Osteoblast (primary cell): ENCODE results near the gene SLBP. TPM values are rescaled to one million over a fixed set of nuclear protein-coding genes. Genes with fewer than 3 reads are reported as not detected.

Source experiments
- DNase-seq: peaks from one replicate; pipeline ENCODE4 v3.0.0; 2011; ENCODE audit warnings: low spot score, mixed read lengths; ENCODE audit not compliant: insufficient read length; ENCODE audit errors: missing footprints
- H2AFZ ChIP-seq: 2 replicates; pipeline ENCODE4 v1.6.0; 2011; ENCODE audit warnings: mild to moderate bottlenecking, low read length
- H3K27ac ChIP-seq: 2 replicates; pipeline ENCODE4 v1.5.1; 2011; ENCODE audit warnings: mild to moderate bottlenecking, low read depth, low read length, moderate library complexity
- H3K27me3 ChIP-seq: 2 replicates; pipeline ENCODE4 v1.6.0; 2012; ENCODE audit warnings: mild to moderate bottlenecking, control low read depth, inconsistent platforms, low read length, moderate library complexity; ENCODE audit not compliant: insufficient read depth
- H3K36me3 ChIP-seq: 2 replicates; pipeline ENCODE4 v1.5.1; 2011; ENCODE audit warnings: mild to moderate bottlenecking, low read length, control low read depth, moderate library complexity; ENCODE audit not compliant: insufficient read depth
- H3K4me1 ChIP-seq: 2 replicates; pipeline ENCODE4 v1.5.1; 2011; ENCODE audit warnings: mild to moderate bottlenecking, low read length, control low read depth, moderate library complexity; ENCODE audit not compliant: insufficient read depth
- H3K4me2 ChIP-seq: 2 replicates; pipeline ENCODE4 v1.6.0; 2011; ENCODE audit warnings: mild to moderate bottlenecking, low read length; ENCODE audit not compliant: insufficient read depth
- H3K4me3 ChIP-seq: fragments of 200-600 bp; sonication (generic); 3 replicates; pipeline ENCODE4 v1.5.1; 2012; ENCODE audit warnings: mild to moderate bottlenecking, low read length, inconsistent platforms; ENCODE audit not compliant: insufficient read depth
- H3K79me2 ChIP-seq: 2 replicates; pipeline ENCODE4 v1.6.0; 2012; ENCODE audit warnings: mild to moderate bottlenecking, low read length, control low read depth, inconsistent platforms; ENCODE audit not compliant: insufficient read depth
- H3K9me3 ChIP-seq: 2 replicates; pipeline ENCODE4 v1.5.1; 2011; ENCODE audit warnings: low read depth, low read length, control low read depth
- H4K20me1 ChIP-seq: 2 replicates; pipeline ENCODE4 v1.6.0; 2012; ENCODE audit warnings: mild to moderate bottlenecking, low read length, control low read depth; ENCODE audit not compliant: insufficient read depth
- CTCF ChIP-seq: IDR thresholded peaks from 2 replicates; pipeline ENCODE4 v1.5.1; 2011; ENCODE audit warnings: mild to moderate bottlenecking, low read depth, low read length, moderate library complexity; ENCODE audit errors: extremely low read depth
- total RNA-seq: library from RNA; depleted of rRNA; stranded (reverse); fragments of >200 nt; gene quantifications from 2 replicates; pipeline ENCODE4 v1.2.3, GENCODE V29; 2012

Gene SLBP
- total RNA-seq, 1 donor = 55.7 TPM

GRCh38 chr4:1652088-1652487, 60.0 kb downstream of the SLBP start:
- H2AFZ ChIP-seq = no peak overlapping the region
- DNase-seq = no peak
- H4K20me1 ChIP-seq = no peaks in the 10 kb centered on the region
- H3K4me2 ChIP-seq = no peak overlapping the region
- H3K36me3 ChIP-seq = no peaks in the 10 kb centered on the region
- H3K27me3 ChIP-seq = no peaks in the 10 kb centered on the region
- H3K27ac ChIP-seq = no peak overlapping the region
- no peak overlapping the region for H3K4me3 ChIP-seq
- TF ChIP-seq CTCF = no peak
- H3K9me3 ChIP-seq = no peaks in the 10 kb centered on the region
- H3K4me1 ChIP-seq = no peaks in the 10 kb centered on the region
- H3K79me2 ChIP-seq = no peaks in the 10 kb centered on the region

- H3K9me3 ChIP-seq = no peaks in the 10 kb centered on the region
- no peaks in the 10 kb centered on the region for H4K20me1 ChIP-seq
- no peak overlapping the region for H3K4me2 ChIP-seq
- H2AFZ ChIP-seq = no peak overlapping the region
- no peak overlapping the region for H3K27ac ChIP-seq
- H3K36me3 ChIP-seq = no peaks in the 10 kb centered on the region
- H3K4me1 ChIP-seq = no peaks in the 10 kb centered on the region
- H3K79me2 ChIP-seq = no peaks in the 10 kb centered on the region
- H3K27me3 ChIP-seq = no peaks in the 10 kb centered on the region
- no peak for TF ChIP-seq CTCF
- no peak for DNase-seq
- H3K4me3 ChIP-seq = no peak overlapping the region
Observed at GRCh38 chr4:1651609-1652008, 60.5 kb downstream of the SLBP start.

GRCh38 chr4:1648962-1649361, 63.2 kb downstream of the SLBP start:
- H3K9me3 ChIP-seq = no peaks in the 10 kb centered on the region
- H3K79me2 ChIP-seq = no peaks in the 10 kb centered on the region
- H3K27me3 ChIP-seq = no peaks in the 10 kb centered on the region
- no peak overlapping the region for H3K4me3 ChIP-seq
- H3K27ac ChIP-seq = no peak overlapping the region
- H3K36me3 ChIP-seq = no peaks in the 10 kb centered on the region
- no peak overlapping the region for H3K4me2 ChIP-seq
- peaks cover 8% of the 10 kb centered on the region for H3K4me1 ChIP-seq
- no peaks in the 10 kb centered on the region for H4K20me1 ChIP-seq
- no peak for DNase-seq
- TF ChIP-seq CTCF = no peak
- no peak overlapping the region for H2AFZ ChIP-seq

GRCh38 chr4:1647432-1647831, 64.7 kb downstream of the SLBP start:
- no peak for DNase-seq
- Histone ChIP-seq H3K4me1 (peaks cover 8% of the 10 kb centered on the region), H2AFZ (no peak overlapping the region), H3K27me3 (no peaks in the 10 kb centered on the region), H3K79me2 (no peaks in the 10 kb centered on the region), H3K4me2 (no peak overlapping the region), H3K9me3 (no peaks in the 10 kb centered on the region), H3K36me3 (no peaks in the 10 kb centered on the region), H3K27ac (no peak overlapping the region), H4K20me1 (no peaks in the 10 kb centered on the region), H3K4me3 (no peak overlapping the region)
- TF ChIP-seq CTCF = no peak
